HG03442 (cell line): ENCODE data around the gene ENTPD8.

Experiments
- ATAC-seq: cut with Tn5 transposase; IDR thresholded peaks from one replicate; pipeline ENCODE4 v1.9.1; 2021; ENCODE audit warnings: mild to moderate bottlenecking, moderate library complexity; ENCODE audit not compliant: unreplicated experiment

Gene ENTPD8

DNA sequence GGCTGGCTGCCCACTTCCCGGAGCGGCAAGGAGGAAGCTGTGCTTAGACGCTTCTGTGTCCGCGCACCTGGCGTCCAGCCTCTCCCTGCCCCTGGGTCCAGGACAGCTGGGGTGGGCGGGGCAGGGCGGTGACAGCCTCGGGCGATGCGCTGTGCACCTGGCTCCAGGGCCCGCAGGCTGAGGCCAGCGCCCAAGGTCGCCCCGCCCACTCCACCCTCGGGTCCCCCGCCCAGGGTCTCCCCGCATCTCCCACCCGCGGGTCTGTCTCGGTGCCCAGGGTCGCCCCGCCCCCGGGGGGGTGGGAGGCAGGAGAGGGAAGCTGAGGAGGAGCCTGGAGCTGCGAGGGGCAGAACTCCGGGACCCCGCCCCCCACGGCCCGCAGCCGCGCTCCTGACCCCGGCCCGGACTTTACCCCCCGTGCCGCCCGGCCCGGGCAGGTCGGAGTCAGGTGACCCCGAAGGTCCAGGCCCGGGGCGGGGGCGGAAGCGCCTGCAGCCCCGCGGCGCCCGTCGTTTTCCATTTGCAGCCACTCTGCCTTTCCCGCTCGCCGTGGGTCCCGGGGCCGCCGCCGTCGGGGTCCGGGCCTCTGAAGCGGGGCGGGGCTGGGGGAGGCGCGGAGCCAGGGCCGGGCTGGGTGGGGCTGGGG lies at the start of gene ENTPD8:
Gene ENTPD8, minus strand, starts transcription at position 69 of the 646 bp plus-strand sequence. CDS start 3,072 bp downstream, outside the sequence.
- ATAC-seq, result no peak

- no peak for ATAC-seq
Measured at GRCh38 chr9:137490532-137491186, 49.5 kb upstream of the ENTPD8 start.

DNA sequence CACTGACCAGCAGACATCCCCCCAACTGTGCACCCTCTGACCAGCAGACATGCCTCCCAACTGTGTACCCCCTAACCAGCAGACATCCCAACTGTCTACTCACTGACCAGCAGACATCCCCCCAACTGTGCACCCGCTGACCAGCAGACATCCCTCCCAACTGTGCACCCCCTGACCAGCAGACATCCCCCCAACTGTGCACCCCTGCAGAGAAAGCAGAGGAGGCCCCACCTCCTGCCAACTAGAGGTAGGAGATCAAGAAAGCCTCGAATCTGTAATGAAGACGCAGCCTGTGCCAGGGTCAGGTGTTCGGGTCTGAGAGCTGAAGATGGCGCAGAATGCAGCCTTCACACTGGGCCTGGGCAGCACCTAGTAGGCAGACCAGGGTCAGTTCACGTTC lies 47.7 kb upstream of the ENTPD8 start:
- ATAC-seq, result no peak

DNA sequence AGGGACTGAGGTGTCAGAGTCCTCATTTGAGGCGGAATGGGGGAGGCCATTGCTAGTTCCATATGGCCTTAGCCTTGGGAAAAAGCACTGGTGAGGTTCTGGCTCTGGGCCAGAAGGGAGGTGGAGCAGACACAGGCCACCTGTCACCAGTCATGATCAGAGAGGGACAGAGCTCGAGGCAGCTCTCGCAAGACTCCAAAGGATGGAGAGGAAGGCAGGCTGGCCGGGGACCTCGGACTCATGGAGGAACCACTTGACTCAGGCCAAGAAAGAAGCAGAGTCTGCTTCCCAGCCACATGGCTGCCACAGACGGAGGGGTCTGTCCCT lies 47.1 kb upstream of the ENTPD8 start:
- ATAC-seq, result no peak

- no peak for ATAC-seq
Measured at GRCh38 chr9:137487454-137488326, 46.5 kb upstream of the ENTPD8 start.

DNA sequence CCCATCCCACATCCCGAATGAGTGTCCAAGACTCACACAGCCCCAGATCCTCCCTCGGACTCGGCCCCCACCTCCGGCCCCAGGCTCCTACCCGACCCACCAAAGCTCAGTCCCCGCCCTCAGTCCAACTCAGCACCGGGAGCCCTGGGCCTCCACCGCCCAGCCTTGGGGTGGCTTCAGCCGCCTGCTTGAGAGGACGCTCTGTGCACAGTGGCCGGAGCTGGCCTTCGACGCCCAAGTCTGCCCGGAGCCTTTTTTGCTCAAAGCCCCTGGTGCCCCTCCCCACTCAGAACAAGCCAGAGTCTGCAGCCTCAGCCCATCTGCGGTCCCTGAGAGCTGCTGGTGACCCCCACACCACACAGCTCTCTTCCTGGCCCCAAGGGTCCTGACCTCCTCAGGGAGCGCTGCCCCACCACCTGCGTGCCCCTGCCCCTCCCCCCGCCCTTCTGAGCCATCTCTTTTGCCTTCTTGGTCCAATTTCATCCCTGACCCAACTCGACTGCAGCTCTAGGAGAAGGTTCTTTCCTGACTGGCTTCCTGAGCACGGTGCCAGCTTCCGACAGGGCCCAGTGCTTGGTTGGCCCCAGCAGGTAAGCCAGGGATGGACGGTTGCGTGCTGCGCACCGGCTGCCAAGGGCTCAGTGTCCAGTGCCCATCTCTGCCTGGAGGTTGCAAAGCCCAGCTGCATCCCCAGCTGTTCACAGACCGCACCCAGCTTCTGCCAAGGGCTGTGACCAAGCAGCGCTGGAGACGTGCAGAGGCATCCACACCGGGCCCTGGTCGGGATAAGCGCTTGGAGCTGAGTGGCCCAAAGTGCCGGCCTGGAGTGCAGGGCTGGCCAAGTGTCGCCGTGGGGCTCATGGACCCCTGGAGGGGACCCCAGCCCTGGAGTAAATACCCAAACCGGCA lies 45.6 kb upstream of the ENTPD8 start:
- no peak for ATAC-seq

DNA sequence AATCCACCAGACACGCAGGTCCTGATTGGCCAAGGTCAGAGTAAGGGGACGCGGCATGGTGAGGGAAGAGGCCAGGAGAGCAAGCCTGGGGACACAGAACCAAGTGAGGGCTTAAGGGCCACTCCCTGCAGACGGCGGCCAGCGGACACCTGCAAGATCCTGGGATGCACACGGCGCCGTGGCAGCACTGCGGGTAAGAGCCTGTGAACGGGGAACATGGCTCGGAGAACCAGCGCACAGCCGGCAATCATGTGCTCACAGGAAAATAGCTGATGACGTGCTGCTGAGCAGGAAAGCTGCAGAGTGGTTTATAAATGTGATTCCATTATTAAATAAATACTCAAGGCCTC lies 45.0 kb upstream of the ENTPD8 start:
- no peak for ATAC-seq

GRCh38 chr9:137485343-137486140 lies 44.4 kb upstream of the ENTPD8 start:
- no peak for ATAC-seq

- no peak for ATAC-seq
Measured at GRCh38 chr9:137484551-137485315, 43.6 kb upstream of the ENTPD8 start.

GRCh38 chr9:137482094-137482781 lies 41.1 kb upstream of the ENTPD8 start:
- ATAC-seq, result no peak

GRCh38 chr9:137480686-137481683 lies 39.8 kb upstream of the ENTPD8 start:
- ATAC-seq, result no peak

GRCh38 chr9:137479892-137480685 lies 38.9 kb upstream of the ENTPD8 start:
- no peak for ATAC-seq

DNA sequence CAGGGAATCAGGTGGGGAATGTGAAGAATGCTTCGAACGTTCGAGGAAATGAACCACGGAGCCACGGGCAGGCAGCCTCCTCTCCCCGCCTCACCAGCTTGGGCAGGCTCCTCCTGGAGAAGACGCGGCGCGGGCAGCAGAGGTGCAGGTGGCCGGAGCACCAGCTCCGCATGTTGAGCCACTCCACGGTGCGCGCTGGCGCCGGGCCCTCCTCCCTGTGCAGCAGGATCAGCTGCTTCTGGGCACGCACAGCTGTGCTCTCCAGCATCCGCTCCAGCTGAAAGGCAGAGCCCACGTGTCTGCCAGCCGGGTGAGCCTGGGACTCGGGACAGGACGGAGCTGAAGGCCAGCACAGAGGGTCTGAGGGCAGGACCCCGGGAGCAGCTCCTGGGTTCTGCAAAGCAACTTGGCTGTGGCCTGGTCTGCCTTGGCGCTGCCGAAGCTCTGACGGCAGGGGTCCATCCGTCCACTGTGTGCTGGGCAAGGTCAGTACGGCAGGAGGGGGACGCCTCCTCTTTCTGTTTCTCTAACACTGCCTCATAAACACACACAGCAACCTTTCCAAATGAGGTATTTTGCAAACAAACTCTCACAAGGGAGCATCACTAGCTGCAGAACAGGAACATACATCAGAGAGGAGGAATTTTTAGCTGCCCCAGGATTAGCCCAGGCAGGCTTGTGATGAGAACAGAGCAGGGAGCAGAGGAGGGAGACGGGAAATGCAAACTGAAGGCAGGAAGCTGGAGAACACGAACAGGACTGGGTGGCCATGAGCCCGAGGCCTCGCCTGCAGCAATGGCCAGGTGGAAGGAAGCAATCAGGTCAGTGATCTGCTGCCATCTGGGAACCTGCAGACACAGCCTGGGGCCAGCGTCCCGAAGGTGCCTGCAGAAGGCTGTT lies 38.1 kb upstream of the ENTPD8 start:
- ATAC-seq, result no peak

DNA sequence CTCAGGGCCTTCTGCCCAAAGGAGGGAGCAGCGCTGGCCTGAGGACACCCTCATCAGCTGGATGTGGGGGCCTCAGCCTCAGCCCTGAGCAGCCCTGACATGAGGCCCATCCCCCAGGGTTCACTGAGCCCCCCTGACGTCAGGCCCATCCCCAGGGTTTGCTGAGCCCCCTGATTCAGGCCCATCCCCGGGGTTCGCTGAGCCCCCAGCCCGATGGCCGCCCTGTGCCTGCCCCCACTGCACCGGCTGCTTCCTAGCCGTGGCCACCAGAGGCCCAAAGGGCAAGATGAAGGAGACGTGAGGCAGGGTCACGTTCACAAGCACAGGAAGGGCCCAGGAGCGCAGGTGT lies 37.4 kb upstream of the ENTPD8 start:
- no peak for ATAC-seq

DNA sequence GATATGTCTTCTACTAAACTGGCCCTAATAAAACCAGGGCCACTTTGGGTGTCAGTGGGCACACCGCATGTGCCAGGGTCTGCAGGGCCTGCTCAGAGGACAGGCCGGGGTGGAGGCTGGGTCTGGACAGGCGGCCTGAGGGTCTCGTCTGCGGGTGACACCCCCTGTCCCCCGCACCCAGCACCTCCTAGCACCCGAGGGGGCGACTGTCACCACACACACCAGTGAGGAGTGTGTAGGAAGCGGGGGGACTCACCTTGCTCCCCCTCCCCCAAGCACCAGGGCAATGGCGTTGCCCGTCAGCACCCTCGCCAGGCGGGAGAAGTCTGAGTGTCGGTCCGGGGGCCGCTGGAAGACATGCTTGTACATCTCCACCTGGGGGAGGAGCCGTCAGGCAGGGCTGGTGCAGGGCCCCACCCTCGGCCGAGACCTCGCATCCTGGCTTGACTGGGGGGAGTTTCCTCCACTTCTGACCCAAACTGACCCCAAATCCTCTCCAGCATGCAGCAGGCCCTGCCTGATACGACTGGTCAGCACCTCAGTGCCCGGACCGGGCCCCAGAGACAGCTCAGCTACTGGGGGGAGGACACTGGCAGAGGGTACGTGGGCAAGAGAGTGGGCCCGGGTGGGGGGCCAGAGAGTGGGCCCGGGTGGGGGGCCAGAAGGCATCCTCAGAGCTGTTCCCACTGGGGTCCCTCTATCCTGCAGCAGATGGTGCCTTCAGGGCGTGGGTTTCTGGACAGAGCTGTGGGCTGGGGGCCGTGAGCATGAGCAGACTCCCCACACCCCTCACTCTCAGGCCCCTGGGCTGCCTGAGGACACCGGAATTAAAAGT lies 36.8 kb upstream of the ENTPD8 start:
- no peak for ATAC-seq
